Esophagus mucosa (tissue), 1 donor: ENCODE data around the gene TOR1B. TPM values are rescaled to one million over a fixed set of nuclear protein-coding genes. Genes with fewer than 3 reads are reported as not detected.

Experiments used
- ATAC-seq: fragments of 200-7000 bp; cut with Tn5 transposase; one replicate; pipeline ENCODE4 v1.9.1; 2020
- total RNA-seq: library from RNA; stranded (reverse); gene quantifications from one replicate; pipeline ENCODE4 v1.2.4, GENCODE V29; 2023
- donor health status: DM: yes; HTN: yes; CAD: no.

TOR1B gene
- total RNA-seq, 1 donor from 2014 or later, result 11.7 TPM

DNA sequence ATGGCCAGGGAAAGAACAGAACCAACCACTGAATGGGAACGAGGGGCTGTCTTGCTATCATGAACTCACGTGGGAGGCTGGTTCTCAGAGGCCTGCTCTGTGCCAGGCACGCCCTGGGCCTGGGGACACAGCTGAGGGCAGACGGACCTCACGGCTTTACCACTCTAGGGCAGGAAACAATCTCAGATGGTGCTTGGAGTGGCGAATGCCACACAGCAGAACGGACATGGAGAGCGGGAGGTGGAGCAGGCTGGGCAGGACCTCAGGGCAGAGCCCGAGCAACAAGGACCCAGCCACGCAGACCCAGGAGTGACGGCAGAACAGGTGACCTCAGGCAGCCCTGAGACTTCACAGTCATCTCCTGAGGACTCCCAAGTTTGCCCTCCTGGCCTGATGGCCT lies 12.3 kb downstream of the TOR1B start:
- ATAC-seq, result no peak

GRCh38 chr9:129816501-129817435 lies 13.8 kb downstream of the TOR1B start:
- ATAC-seq, result peak; percentile 14

GRCh38 chr9:129822898-129823541 lies 20.0 kb downstream of the TOR1B start:
- ATAC-seq, result peak; percentile 38

DNA sequence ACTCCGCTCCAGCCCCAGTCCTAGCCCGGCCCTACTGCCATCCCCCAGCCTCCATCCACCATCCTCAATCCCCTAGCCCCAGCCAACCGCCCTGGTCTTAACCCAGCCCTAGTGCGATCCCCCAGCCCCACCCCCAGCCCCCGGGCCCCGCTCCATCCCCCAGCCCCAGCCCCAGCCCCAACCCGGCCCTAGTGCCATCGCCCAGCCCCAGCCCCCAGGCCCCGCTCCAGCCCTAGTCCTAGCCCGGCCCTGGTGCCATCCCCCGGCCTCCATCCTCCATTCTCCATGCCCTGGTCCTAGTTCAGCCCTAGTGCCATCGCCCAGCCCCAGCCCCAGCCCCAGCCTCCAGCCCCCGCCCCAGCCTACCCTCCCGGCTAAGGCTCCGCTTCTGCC lies 20.6 kb downstream of the TOR1B start:
- peak; percentile 46 for ATAC-seq

DNA sequence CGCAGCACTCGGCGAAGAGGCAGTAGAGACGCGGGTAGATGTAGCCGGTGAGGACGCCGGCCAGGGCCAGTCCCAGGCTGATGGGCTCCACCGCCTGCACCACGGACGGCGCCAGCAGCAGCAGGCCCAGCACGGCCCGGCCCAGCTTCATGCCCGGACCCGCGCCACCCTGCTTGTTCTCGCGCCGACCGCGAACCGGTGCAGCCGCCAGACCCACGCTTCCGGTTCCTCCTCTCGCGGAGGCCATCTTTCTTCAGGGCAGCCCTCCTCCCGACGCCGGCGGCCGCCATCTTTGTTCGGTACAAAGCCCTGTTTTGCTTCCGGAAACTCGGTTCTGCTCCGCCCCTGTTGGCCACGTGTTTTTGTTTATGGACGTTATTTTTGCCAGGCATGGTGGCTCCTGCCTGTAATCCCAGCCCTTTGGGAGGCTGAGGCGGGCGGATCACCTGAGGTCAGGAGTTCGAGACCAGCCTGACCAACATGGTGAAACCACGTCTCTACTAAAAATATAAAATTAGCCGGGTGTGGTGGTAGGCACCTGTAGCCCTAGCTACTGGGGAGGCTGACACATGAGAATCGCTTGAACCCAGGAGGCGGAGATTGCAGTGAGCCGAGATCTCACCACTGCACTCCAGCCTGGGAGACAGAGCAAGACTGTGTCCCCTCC lies 21.1 kb downstream of the TOR1B start, which contains the start of gene TOR1A:
Gene TOR1A, minus strand, starts transcription at position 202 of the 667 bp plus-strand sequence. Its CDS starts 51 bp downstream, at position 151.
- peak; percentile 93 for ATAC-seq

GRCh38 chr9:129826344-129826743 lies 23.4 kb downstream of the TOR1B start:
- no peak for ATAC-seq

DNA sequence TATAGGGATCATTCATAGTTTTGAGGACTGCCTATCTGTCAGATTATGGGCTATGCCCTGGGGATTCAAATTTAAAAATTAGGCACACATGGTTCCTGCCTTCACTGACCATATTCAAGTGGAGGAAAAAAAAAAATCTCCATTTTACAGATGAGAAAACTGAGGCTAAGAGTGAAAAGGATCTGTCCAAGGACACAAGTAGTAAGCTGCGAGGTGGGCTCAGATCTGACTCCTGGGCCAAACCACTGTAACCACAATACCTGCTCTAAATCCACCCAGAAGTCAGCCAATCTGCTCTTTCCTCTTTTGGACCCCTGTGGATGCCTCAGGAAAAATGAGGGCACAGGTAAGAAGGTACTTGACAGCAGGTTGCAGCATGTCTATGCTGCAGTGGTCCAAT lies 23.8 kb downstream of the TOR1B start:
- ATAC-seq, result no peak

DNA sequence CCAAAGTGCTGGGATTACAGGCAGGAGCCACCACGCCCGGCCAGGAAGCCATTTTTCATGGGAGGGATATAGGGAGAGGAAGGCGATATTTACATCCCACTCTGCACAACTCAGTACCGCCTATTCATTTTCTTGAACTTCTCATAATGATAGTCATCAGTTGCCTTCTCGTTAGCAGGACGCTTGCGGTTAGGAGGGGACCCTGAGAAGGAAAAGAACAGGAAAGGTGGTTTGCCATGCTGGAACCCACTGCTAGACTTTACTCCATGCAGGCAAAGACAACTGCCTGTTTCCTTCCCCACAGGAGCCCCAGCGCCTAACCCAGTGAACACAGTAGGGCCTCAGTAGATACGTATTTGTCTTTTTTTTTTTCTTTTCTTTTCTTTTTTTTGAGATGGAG lies 25.1 kb downstream of the TOR1B start:
- ATAC-seq, result no peak

DNA sequence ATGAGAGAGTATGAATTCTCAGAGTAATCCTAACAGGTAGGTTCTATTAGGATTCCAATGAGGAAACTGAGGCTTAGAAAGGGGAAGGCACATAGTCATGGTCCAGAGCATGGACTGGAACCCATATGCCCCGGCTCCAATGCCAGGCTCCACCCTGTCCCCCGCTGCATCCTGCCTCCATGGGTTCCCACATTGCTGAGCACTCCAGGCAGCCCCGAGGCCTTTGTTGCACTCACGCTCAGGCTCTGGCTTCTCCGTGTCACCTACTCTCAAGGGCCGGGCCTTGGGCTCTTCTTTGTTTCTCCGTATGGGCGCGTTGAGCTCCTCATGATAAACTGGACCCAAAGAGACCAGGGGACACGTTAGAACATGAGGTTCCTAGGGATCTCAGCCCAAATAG lies 26.0 kb downstream of the TOR1B start:
- ATAC-seq, result no peak

- ATAC-seq, result no peak
Measured at GRCh38 chr9:129832982-129833381, 30.0 kb downstream of the TOR1B start.

GRCh38 chr9:129834489-129835127 lies 31.6 kb downstream of the TOR1B start:
- peak; percentile 16 for ATAC-seq

GRCh38 chr9:129835128-129835859 lies 32.3 kb downstream of the TOR1B start, which contains the start of the genes C9orf78 and USP20:
Gene C9orf78, minus strand, starts transcription at chr9:129835275. Its CDS starts 54 bp downstream, at chr9:129835221.
Gene USP20, plus strand, starts transcription at chr9:129835458. Its CDS starts 17,098 bp downstream, at chr9:129852556.
- peak; percentile 100 for ATAC-seq

- no peak for ATAC-seq
Measured at GRCh38 chr9:129835860-129836223, 32.9 kb downstream of the TOR1B start.

DNA sequence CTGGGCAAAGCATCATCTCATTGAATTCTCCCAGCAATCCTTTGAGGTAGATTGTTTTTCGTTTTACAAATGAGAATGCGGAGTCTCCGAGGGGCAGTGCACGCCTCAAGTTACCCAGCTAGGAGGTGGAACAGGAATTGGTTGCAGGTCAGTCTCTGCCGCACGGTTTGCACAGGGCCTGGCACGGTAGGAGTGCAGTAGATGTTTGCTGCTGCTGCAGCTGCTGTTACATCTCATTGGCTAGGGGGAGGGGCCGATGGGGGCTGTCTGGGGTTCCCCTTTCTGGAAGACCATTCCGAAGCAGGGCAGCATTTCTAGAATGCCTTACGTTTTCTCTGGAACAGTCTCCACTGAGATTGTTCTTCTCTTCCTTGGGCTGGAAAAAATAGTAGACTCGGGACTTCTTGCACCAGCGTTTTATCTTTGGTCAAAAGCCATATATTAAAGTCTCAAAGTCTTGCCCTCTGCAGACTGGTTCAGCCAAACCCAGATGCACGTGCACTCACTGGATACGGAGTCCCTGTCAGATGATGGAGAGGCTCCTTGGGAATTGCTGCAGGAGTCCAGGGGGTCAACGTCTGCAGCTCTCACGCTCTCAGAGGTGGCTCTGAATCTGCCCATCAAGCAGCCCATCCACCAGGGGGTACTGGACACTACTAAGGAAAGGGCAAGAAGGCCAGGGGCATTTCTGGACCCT lies 33.5 kb downstream of the TOR1B start:
- ATAC-seq, result no peak

- ATAC-seq, result no peak
Measured at GRCh38 chr9:129838707-129839259, 35.8 kb downstream of the TOR1B start.

- ATAC-seq, result no peak
Measured at GRCh38 chr9:129839324-129840023, 36.5 kb downstream of the TOR1B start.

GRCh38 chr9:129840034-129840433 lies 37.0 kb downstream of the TOR1B start:
- ATAC-seq, result no peak

DNA sequence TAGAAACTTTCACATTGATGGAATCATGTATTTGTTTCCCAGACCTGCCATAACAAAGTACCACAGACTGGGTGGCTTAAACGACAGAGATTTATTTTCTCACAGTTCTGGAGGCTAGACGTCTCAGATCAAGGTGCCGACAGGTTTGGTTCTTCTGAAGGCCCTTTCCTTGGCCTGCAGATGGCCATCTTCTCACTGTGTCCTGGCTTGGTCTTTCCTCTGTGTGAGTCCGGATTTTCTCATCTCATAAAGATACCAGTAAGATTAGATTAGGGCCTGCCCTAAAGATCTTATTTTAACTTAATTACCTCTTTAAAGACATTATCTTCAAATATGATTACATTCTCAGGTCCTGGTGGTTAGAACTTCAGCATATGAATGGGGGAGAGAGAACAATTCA lies 38.1 kb downstream of the TOR1B start:
- ATAC-seq, result no peak

- no peak for ATAC-seq
Measured at GRCh38 chr9:129845373-129845772, 42.4 kb downstream of the TOR1B start.
